Measurements from ENCODE around the gene DNAH2.
A peak's percentile ranks its signal among the peaks of the same experiment; 100 is the strongest.

The DNAH2 gene

DNA sequence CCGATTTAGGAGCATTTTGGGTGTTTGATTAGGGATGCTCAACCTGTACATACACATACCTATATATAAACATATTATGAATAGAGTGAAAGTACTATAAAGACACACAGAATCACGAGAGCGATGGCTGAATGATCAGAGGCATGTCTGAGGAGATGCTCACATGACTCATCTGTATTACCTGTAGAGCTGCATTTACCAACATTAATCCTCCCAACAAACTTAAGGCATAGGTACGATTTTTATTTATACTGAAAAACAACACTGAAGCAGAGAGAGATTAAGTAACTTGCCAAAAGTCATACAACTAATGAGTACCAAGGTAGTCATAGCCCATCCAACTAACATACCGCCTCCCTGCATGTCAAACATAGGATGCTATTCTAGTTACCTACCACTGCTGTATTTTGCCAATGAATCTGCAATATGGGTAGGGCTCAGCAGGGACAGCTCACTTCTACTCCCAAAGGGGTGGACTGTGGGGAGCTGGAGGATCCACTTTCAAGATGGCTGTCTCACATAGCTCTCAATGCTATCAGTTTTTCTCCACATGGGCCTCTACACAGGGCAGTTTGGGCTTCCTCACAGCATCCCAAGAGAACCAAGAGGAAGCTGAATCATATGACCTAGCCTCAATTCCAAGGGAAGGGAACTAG is 147.6 kb downstream of the DNAH2 start:
- Histone ChIP-seq H3K27ac (no peak overlapping the region), H3K27me3 (no peaks in the 10 kb centered on the region), H3K4me1 (ENCODE audit: control insufficient read depth in 1 of 2, insufficient read depth in 1 of 2, low read depth in 1 of 2, low read length in 1 of 2) (peaks cover 38 to 39% of the 10 kb centered on the region in 2 experiments), H3K4me3 (ENCODE audit: low read depth in 1 of 2, low read length in 1 of 2) (no peak overlapping the region), H3K9me3 (no peaks in the 10 kb centered on the region), H3K36me3 (no peaks in the 10 kb centered on the region)
- TF ChIP-seq, protein P1, sequence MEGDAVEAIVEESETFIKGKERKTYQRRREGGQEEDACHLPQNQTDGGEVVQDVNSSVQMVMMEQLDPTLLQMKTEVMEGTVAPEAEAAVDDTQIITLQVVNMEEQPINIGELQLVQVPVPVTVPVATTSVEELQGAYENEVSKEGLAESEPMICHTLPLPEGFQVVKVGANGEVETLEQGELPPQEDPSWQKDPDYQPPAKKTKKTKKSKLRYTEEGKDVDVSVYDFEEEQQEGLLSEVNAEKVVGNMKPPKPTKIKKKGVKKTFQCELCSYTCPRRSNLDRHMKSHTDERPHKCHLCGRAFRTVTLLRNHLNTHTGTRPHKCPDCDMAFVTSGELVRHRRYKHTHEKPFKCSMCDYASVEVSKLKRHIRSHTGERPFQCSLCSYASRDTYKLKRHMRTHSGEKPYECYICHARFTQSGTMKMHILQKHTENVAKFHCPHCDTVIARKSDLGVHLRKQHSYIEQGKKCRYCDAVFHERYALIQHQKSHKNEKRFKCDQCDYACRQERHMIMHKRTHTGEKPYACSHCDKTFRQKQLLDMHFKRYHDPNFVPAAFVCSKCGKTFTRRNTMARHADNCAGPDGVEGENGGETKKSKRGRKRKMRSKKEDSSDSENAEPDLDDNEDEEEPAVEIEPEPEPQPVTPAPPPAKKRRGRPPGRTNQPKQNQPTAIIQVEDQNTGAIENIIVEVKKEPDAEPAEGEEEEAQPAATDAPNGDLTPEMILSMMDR (IDR thresholded peaks at IDR 0.05): no peak

DNA sequence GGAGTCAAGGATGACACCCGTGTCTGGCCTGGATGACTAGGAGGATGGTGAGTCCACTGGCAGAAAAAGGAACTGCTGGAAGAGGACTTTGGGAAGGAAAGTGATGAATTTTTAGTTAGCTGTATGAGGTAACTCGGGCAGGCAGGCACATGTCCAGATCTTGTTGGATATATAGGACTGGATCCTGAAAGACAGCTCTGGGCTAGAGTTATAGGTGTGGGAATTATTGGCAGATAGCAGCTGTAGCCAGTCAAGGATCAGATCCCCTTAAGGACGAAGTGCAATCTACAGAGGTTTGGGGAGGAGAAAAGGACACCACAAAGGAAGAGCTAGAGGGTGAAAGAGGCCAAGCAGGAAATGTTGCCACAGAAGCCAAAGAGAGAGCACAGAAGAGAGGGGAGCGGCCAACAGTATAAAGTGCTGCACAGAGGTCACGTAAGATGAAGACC is 150.4 kb downstream of the DNAH2 start:
- peaks cover 63 to 64% of the 10 kb centered on the region in 2 experiments for H3K4me1 ChIP-seq (ENCODE audit: control insufficient read depth in 1 of 2, insufficient read depth in 1 of 2, low read depth in 1 of 2, low read length in 1 of 2)
- TF ChIP-seq, protein P1 (IDR thresholded peaks at IDR 0.05): no peak
- H3K4me3 ChIP-seq (ENCODE audit: low read depth in 1 of 2, low read length in 1 of 2): peak overlapping the region; percentile 23 to 29
- no peaks in the 10 kb centered on the region for H3K36me3 ChIP-seq
- H3K27ac ChIP-seq: peak overlapping the region; percentile 80
- no peaks in the 10 kb centered on the region for H3K27me3 ChIP-seq
- no peaks in the 10 kb centered on the region for H3K9me3 ChIP-seq

DNA sequence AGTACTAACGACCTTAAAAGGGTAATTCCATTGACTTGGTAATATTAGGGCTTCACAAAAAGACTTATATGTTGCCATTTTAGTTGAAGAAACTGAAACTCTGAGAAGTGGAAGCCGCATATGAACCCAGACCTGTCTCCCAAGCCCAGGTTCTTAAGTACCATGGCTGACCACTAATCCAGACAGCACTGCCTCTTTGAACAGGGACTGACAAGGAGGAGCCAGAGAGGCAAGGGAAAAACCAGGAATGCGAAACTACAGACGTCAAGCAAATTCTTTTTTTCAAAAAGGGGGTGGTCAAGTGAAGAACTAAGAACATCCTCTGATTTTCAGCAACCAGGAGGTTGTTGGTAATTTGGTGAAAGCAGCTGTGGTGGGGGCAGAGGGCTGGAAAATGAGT is 155.5 kb downstream of the DNAH2 start:
- Histone ChIP-seq H3K36me3 (no peaks in the 10 kb centered on the region), H3K27me3 (no peaks in the 10 kb centered on the region), H3K27ac (peak overlapping the region; percentile 36), H3K4me3 (ENCODE audit: low read depth in 1 of 2, low read length in 1 of 2) (no peak overlapping the region), H3K4me1 (ENCODE audit: control insufficient read depth in 1 of 2, insufficient read depth in 1 of 2, low read depth in 1 of 2, low read length in 1 of 2) (peaks cover 46 to 49% of the 10 kb centered on the region in 2 experiments), H3K9me3 (no peaks in the 10 kb centered on the region)
- TF ChIP-seq, protein P1 (IDR thresholded peaks at IDR 0.05): no peak

DNA sequence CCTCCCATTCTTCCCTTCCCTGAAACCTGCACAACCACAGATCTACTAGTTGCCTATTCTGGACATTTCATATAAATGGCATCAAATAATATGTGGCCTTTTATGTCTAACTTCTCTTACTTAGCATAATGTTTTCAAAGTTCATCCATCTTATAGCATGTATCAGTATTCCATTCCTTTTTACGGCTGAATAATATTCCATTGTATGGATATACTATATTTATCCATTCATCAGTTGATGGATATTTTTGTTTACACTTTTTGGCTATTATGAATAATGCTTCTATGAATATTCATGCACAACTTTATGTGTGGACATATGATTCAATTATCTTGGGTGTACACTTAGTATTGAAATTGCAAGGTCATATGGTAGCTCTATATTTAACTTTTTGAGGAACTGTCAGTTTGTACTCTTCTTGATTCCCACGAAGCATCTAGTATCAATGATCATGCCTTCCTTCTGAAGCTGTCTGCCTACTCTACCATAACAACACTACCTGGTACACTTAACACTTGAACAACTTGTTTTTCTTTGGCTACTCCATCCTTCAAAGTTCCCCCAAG is 158.3 kb downstream of the DNAH2 start:
- peak overlapping the region; percentile 30 for H3K27ac ChIP-seq
- no peaks in the 10 kb centered on the region for H3K27me3 ChIP-seq
- H3K36me3 ChIP-seq: no peaks in the 10 kb centered on the region
- H3K4me3 ChIP-seq (ENCODE audit: low read depth in 1 of 2, low read length in 1 of 2): no peak overlapping the region
- H3K4me1 ChIP-seq (ENCODE audit: control insufficient read depth in 1 of 2, insufficient read depth in 1 of 2, low read depth in 1 of 2, low read length in 1 of 2): peaks cover 29 to 32% of the 10 kb centered on the region in 2 experiments
- H3K9me3 ChIP-seq: no peaks in the 10 kb centered on the region
- TF ChIP-seq, protein P1 (IDR thresholded peaks at IDR 0.05): no peak

DNA sequence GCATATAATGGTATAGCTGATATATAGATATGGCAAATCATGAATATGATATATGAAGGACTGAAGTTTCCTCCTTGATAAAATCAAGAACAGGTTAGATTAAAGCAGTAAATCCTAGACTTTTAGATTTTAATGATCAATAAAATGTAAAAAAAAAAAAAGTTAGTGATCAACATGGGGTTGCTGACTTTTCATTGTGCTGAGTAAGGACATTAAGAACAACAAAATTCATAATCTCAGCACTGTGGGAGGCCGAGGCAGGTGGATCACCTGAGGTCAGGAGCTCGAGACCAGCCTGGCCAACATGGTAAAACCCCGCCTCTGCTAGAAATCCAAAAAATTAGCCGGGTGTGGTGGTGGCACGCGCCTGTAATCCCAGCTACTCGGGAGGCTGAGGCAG is 160.7 kb downstream of the DNAH2 start:
- H3K27me3 ChIP-seq: no peaks in the 10 kb centered on the region

More for the DNA sequence above, 160.7 kb downstream of the DNAH2 start:
- H3K27ac ChIP-seq: no peak overlapping the region
- H3K4me3 ChIP-seq (ENCODE audit: low read depth in 1 of 2, low read length in 1 of 2): no peak overlapping the region
- H3K9me3 ChIP-seq: no peaks in the 10 kb centered on the region
- H3K36me3 ChIP-seq: no peaks in the 10 kb centered on the region
- TF ChIP-seq, protein P1 (IDR thresholded peaks at IDR 0.05): no peak
- H3K4me1 ChIP-seq (ENCODE audit: control insufficient read depth in 1 of 2, insufficient read depth in 1 of 2, low read depth in 1 of 2, low read length in 1 of 2): peaks cover 28 to 32% of the 10 kb centered on the region in 2 experiments

Data from neutrophil (primary cell).